GM23248 (cell line): Measurements from ENCODE around the gene ALPI.

Source experiments
- EZH2 ChIP-seq: fragments of 200-600 bp; sonication (generic); IDR thresholded peaks from 2 replicates; pipeline ENCODE4 v1.6.1; 2018; ENCODE audit warnings: antibody characterized with exemption, mild to moderate bottlenecking; ENCODE audit not compliant: insufficient read depth, poor library complexity, severe bottlenecking
- EZH2phosphoT487 ChIP-seq: fragments of 200-600 bp; sonication (generic); IDR thresholded peaks from 2 replicates; pipeline ENCODE4 v1.6.1; 2018; ENCODE audit warnings: antibody characterized with exemption, moderate library complexity, mild to moderate bottlenecking, low read depth; ENCODE audit not compliant: insufficient read depth

- TF ChIP-seq EZH2 (no peak), EZH2phosphoT487 (no peak)
These were observed 20.1 kb upstream of the ALPI start for GRCh38 chr2:232435805-232436204.
